K562 (cell line): ENCODE measurements around the gene ACP5. TPM values are rescaled to one million over a fixed set of nuclear protein-coding genes. Genes with fewer than 3 reads are reported as not detected.

Source experiments
- COPS2 ChIP-seq: fragments of 450-650 bp; conservative IDR thresholded peaks from 2 replicates; pipeline ENCODE4 v1.6.1; 2016; ENCODE audit warnings: mild to moderate bottlenecking, moderate library complexity
- SRSF9 ChIP-seq: fragments of 200-400 bp; formaldehyde crosslinking; IDR thresholded peaks from 2 replicates; pipeline ENCODE4 v1.6.1; 2017; ENCODE audit warnings: low read depth, low read length, borderline replicate concordance
- polyA plus RNA-seq, 8 experiments: library from polyadenylated mRNA; depleted of rRNA in 4 of 8; stranded (reverse) in 5 of 8; unstranded in 3 of 8; fragments of >200 nt; fragmentation: Nextera tagmentation in 2 of 8; fragmentation: Illumina TruSeq in 1 of 8; extraction: Ambion mirVana in 2 of 8; extraction: Trizol in 1 of 8; gene quantifications; 2 replicates each; pipeline versions ENCODE4 v1.2.1 to v1.2.3, GENCODE V29; 2011 to 2014; ENCODE audit warnings: inconsistent platforms in 1 of 8, missing spikeins in 1 of 8
- total RNA-seq, 7 experiments: library from RNA; depleted of rRNA in 6 of 7; stranded (reverse); fragments of >200 nt in 6 of 7; fragmentation: Illumina TruSeq in 2 of 7; extraction: Trizol in 2 of 7; gene quantifications; 2 replicates each; pipeline versions ENCODE4 v1.2.1 to v1.2.3, GENCODE V29; 2011 to 2021; ENCODE audit warnings: low replicate concordance in 1 of 7
- TF ChIP-seq, protein P1 (sequence below): fragments of 250-450 bp; sonication (Bioruptor Pico); IDR thresholded peaks from 2 replicates; pipeline ENCODE4 v1.4.0; 2020
- TF ChIP-seq, protein P2 (sequence below): sonication (generic); formaldehyde crosslinking; IDR thresholded peaks from 2 replicates; pipeline ENCODE4 v1.9.0; 2022; ENCODE audit warnings: mild to moderate bottlenecking, missing genetic modification reagents
- TF ChIP-seq, protein P3 (sequence below): fragments of 200-600 bp; sonication (generic); IDR thresholded peaks from one replicate; pipeline ENCODE4 v1.6.1; 2012; ENCODE audit warnings: mild to moderate bottlenecking, low read depth, low read length, inconsistent platforms

The ACP5 gene
- total and polyA plus RNA-seq, 9 of the 15 experiments (the other 6 are each of a cell fraction or from before 2014, with no cell fraction given): 0.06 to 1.1 (median 0.31) TPM; not detected in 1

DNA sequence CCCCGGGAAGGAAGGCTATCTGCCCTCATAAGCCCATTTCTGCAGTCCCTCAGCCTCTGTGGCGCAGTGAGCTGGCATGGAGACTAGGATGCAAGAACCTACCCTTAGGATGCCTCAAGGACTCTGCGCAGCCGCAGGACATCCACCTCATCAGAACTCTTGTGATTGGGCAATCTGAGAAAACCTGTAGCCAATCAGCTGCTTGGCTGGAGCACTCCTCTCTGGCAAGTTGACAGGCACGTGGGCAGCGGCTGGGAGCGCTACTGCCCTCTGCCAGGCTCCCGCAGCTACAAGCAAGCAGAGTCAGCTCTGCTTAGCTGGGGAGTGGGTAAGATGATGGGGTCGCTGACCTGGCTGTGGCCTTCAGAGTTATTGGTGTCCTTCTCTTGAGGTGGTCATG, 47.0 kb downstream of the ACP5 start (continued):
- TF ChIP-seq COPS2 (no peak), SRSF9 (no peak)
- TF ChIP-seq, protein P1, sequence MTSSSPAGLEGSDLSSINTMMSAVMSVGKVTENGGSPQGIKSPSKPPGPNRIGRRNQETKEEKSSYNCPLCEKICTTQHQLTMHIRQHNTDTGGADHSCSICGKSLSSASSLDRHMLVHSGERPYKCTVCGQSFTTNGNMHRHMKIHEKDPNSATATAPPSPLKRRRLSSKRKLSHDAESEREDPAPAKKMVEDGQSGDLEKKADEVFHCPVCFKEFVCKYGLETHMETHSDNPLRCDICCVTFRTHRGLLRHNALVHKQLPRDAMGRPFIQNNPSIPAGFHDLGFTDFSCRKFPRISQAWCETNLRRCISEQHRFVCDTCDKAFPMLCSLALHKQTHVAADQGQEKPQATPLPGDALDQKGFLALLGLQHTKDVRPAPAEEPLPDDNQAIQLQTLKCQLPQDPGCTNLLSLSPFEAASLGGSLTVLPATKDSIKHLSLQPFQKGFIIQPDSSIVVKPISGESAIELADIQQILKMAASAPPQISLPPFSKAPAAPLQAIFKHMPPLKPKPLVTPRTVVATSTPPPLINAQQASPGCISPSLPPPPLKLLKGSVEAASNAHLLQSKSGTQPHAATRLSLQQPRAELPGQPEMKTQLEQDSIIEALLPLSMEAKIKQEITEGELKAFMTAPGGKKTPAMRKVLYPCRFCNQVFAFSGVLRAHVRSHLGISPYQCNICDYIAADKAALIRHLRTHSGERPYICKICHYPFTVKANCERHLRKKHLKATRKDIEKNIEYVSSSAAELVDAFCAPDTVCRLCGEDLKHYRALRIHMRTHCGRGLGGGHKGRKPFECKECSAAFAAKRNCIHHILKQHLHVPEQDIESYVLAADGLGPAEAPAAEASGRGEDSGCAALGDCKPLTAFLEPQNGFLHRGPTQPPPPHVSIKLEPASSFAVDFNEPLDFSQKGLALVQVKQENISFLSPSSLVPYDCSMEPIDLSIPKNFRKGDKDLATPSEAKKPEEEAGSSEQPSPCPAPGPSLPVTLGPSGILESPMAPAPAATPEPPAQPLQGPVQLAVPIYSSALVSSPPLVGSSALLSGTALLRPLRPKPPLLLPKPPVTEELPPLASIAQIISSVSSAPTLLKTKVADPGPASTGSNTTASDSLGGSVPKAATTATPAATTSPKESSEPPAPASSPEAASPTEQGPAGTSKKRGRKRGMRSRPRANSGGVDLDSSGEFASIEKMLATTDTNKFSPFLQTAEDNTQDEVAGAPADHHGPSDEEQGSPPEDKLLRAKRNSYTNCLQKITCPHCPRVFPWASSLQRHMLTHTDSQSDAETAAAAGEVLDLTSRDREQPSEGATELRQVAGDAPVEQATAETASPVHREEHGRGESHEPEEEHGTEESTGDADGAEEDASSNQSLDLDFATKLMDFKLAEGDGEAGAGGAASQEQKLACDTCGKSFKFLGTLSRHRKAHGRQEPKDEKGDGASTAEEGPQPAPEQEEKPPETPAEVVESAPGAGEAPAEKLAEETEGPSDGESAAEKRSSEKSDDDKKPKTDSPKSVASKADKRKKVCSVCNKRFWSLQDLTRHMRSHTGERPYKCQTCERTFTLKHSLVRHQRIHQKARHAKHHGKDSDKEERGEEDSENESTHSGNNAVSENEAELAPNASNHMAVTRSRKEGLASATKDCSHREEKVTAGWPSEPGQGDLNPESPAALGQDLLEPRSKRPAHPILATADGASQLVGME: no peak
- TF ChIP-seq, protein P2, sequence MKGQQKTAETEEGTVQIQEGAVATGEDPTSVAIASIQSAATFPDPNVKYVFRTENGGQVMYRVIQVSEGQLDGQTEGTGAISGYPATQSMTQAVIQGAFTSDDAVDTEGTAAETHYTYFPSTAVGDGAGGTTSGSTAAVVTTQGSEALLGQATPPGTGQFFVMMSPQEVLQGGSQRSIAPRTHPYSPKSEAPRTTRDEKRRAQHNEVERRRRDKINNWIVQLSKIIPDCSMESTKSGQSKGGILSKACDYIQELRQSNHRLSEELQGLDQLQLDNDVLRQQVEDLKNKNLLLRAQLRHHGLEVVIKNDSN (CRISPR knock-in tag): peak; percentile 72
- TF ChIP-seq, protein P3, sequence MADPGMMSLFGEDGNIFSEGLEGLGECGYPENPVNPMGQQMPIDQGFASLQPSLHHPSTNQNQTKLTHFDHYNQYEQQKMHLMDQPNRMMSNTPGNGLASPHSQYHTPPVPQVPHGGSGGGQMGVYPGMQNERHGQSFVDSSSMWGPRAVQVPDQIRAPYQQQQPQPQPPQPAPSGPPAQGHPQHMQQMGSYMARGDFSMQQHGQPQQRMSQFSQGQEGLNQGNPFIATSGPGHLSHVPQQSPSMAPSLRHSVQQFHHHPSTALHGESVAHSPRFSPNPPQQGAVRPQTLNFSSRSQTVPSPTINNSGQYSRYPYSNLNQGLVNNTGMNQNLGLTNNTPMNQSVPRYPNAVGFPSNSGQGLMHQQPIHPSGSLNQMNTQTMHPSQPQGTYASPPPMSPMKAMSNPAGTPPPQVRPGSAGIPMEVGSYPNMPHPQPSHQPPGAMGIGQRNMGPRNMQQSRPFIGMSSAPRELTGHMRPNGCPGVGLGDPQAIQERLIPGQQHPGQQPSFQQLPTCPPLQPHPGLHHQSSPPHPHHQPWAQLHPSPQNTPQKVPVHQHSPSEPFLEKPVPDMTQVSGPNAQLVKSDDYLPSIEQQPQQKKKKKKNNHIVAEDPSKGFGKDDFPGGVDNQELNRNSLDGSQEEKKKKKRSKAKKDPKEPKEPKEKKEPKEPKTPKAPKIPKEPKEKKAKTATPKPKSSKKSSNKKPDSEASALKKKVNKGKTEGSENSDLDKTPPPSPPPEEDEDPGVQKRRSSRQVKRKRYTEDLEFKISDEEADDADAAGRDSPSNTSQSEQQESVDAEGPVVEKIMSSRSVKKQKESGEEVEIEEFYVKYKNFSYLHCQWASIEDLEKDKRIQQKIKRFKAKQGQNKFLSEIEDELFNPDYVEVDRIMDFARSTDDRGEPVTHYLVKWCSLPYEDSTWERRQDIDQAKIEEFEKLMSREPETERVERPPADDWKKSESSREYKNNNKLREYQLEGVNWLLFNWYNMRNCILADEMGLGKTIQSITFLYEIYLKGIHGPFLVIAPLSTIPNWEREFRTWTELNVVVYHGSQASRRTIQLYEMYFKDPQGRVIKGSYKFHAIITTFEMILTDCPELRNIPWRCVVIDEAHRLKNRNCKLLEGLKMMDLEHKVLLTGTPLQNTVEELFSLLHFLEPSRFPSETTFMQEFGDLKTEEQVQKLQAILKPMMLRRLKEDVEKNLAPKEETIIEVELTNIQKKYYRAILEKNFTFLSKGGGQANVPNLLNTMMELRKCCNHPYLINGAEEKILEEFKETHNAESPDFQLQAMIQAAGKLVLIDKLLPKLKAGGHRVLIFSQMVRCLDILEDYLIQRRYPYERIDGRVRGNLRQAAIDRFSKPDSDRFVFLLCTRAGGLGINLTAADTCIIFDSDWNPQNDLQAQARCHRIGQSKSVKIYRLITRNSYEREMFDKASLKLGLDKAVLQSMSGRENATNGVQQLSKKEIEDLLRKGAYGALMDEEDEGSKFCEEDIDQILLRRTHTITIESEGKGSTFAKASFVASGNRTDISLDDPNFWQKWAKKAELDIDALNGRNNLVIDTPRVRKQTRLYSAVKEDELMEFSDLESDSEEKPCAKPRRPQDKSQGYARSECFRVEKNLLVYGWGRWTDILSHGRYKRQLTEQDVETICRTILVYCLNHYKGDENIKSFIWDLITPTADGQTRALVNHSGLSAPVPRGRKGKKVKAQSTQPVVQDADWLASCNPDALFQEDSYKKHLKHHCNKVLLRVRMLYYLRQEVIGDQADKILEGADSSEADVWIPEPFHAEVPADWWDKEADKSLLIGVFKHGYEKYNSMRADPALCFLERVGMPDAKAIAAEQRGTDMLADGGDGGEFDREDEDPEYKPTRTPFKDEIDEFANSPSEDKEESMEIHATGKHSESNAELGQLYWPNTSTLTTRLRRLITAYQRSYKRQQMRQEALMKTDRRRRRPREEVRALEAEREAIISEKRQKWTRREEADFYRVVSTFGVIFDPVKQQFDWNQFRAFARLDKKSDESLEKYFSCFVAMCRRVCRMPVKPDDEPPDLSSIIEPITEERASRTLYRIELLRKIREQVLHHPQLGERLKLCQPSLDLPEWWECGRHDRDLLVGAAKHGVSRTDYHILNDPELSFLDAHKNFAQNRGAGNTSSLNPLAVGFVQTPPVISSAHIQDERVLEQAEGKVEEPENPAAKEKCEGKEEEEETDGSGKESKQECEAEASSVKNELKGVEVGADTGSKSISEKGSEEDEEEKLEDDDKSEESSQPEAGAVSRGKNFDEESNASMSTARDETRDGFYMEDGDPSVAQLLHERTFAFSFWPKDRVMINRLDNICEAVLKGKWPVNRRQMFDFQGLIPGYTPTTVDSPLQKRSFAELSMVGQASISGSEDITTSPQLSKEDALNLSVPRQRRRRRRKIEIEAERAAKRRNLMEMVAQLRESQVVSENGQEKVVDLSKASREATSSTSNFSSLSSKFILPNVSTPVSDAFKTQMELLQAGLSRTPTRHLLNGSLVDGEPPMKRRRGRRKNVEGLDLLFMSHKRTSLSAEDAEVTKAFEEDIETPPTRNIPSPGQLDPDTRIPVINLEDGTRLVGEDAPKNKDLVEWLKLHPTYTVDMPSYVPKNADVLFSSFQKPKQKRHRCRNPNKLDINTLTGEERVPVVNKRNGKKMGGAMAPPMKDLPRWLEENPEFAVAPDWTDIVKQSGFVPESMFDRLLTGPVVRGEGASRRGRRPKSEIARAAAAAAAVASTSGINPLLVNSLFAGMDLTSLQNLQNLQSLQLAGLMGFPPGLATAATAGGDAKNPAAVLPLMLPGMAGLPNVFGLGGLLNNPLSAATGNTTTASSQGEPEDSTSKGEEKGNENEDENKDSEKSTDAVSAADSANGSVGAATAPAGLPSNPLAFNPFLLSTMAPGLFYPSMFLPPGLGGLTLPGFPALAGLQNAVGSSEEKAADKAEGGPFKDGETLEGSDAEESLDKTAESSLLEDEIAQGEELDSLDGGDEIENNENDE: no peak
